OCI-LY1 (cell line): ENCODE data around the gene FRMD1.

ENCODE experiments used
- H2AFZ ChIP-seq: fragments of 200-600 bp; sonication (generic), shearing (Covaris generic); 2 replicates; pipeline ENCODE4 v1.6.0; 2014; ENCODE audit warnings: antibody characterized with exemption, mild to moderate bottlenecking, low read length
- H3F3A ChIP-seq: fragments of 200-600 bp; sonication (generic), shearing (Covaris generic); 2 replicates; pipeline ENCODE4 v1.6.0; 2014; ENCODE audit warnings: mild to moderate bottlenecking, antibody characterized with exemption, low read length, moderate library complexity; ENCODE audit not compliant: insufficient read depth
- H3K27ac ChIP-seq: fragments of 200-600 bp; sonication (generic); 2 replicates; pipeline ENCODE4 v1.5.1; 2014; ENCODE audit warnings: low read length, mixed run types, mild to moderate bottlenecking, low read depth; ENCODE audit not compliant: poor library complexity, severe bottlenecking
- H3K27me3 ChIP-seq: fragments of 200-600 bp; sonication (generic); 2 replicates; pipeline ENCODE4 v1.6.0; 2014; ENCODE audit warnings: antibody characterized with exemption, mild to moderate bottlenecking, low read length, moderate library complexity; ENCODE audit not compliant: insufficient read depth
- H3K36me3 ChIP-seq: fragments of 200-600 bp; sonication (generic); 2 replicates; pipeline ENCODE4 v1.6.1; 2014; ENCODE audit warnings: mild to moderate bottlenecking, antibody characterized with exemption, low read length, moderate library complexity, mixed read lengths; ENCODE audit not compliant: insufficient read depth
- H3K4me1 ChIP-seq: fragments of 200-600 bp; sonication (generic); 2 replicates; pipeline ENCODE4 v1.5.1; 2014; ENCODE audit warnings: mild to moderate bottlenecking, low read length, moderate library complexity; ENCODE audit not compliant: insufficient read depth, severe bottlenecking
- H3K4me2 ChIP-seq: fragments of 200-600 bp; sonication (generic), shearing (Covaris generic); 2 replicates; pipeline ENCODE4 v1.6.1; 2014; ENCODE audit warnings: low read length
- H3K4me3 ChIP-seq: fragments of 200-600 bp; sonication (generic); 2 replicates; pipeline ENCODE4 v1.5.1; 2014; ENCODE audit warnings: low read length, low read depth, mild to moderate bottlenecking, mixed read lengths; ENCODE audit not compliant: poor library complexity, severe bottlenecking
- H3K79me2 ChIP-seq: fragments of 200-600 bp; shearing (Covaris generic); 2 replicates; pipeline ENCODE4 v1.6.1; 2016; ENCODE audit warnings: mixed run types, low read length, mixed read lengths; ENCODE audit not compliant: insufficient read depth
- H3K9ac ChIP-seq: fragments of 200-600 bp; sonication (generic), shearing (Covaris generic); 2 replicates; pipeline ENCODE4 v1.6.1; 2014; ENCODE audit warnings: mild to moderate bottlenecking, low read length, mixed read lengths
- H3K9me2 ChIP-seq: fragments of 200-600 bp; sonication (generic), shearing (Covaris generic); 2 replicates; pipeline ENCODE4 v1.6.1; 2014; ENCODE audit warnings: low read depth, mild to moderate bottlenecking, low read length, mixed read lengths
- H3K9me3 ChIP-seq: fragments of 200-600 bp; shearing (Covaris generic); 2 replicates; pipeline ENCODE4 v1.6.1; 2014; ENCODE audit warnings: low read length, mixed read lengths
- H4K20me1 ChIP-seq: fragments of 200-600 bp; sonication (generic), shearing (Covaris generic); 2 replicates; pipeline ENCODE4 v1.6.0; 2016; ENCODE audit warnings: mild to moderate bottlenecking, low read length; ENCODE audit not compliant: insufficient read depth
- CTCF ChIP-seq: fragments of 200-600 bp; sonication (generic), shearing (Covaris generic); IDR thresholded peaks from 2 replicates; pipeline ENCODE4 v1.5.1; 2017; ENCODE audit warnings: mild to moderate bottlenecking, antibody characterized with exemption, low read length, moderate library complexity, mixed read lengths
- EZH2 ChIP-seq: fragments of 200-600 bp; sonication (generic), shearing (Covaris generic); IDR thresholded peaks from 2 replicates; pipeline ENCODE4 v1.8.0; 2017; ENCODE audit warnings: borderline replicate concordance, mixed run types, mild to moderate bottlenecking, antibody characterized with exemption, low read length, moderate library complexity, mixed read lengths

FRMD1 gene

GRCh38 chr6:168092541-168092940 lies 13.5 kb upstream of the FRMD1 start:
- no peaks in the 10 kb centered on the region for H3K9me3 ChIP-seq
- no peak overlapping the region for H3K9ac ChIP-seq
- TF ChIP-seq EZH2 (no peak), CTCF (no peak)
- H3K27me3 ChIP-seq: peaks cover 8% of the 10 kb centered on the region; the same call in 1 of the 2 replicates
- H3K27ac ChIP-seq: no peak overlapping the region
- no peak overlapping the region for H2AFZ ChIP-seq
- no peak overlapping the region for H3K4me2 ChIP-seq
- H3K4me3 ChIP-seq: no peak overlapping the region
- no peaks in the 10 kb centered on the region for H4K20me1 ChIP-seq
- H3F3A ChIP-seq: no peaks in the 10 kb centered on the region
- no peaks in the 10 kb centered on the region for H3K9me2 ChIP-seq
- no peaks in the 10 kb centered on the region for H3K4me1 ChIP-seq
- H3K36me3 ChIP-seq: no peaks in the 10 kb centered on the region
- H3K79me2 ChIP-seq: no peaks in the 10 kb centered on the region

GRCh38 chr6:168091381-168092264 lies 12.6 kb upstream of the FRMD1 start:
- Histone ChIP-seq H3K4me1 (no peaks in the 10 kb centered on the region), H3K9me3 (no peaks in the 10 kb centered on the region), H3K27me3 (peaks cover 8% of the 10 kb centered on the region; the same call in 1 of the 2 replicates), H3K9ac (no peak overlapping the region), H3K79me2 (no peaks in the 10 kb centered on the region), H2AFZ (no peak overlapping the region), H3K9me2 (no peaks in the 10 kb centered on the region), H3K36me3 (no peaks in the 10 kb centered on the region), H3K4me3 (no peak overlapping the region), H3F3A (no peaks in the 10 kb centered on the region), H3K4me2 (no peak overlapping the region), H3K27ac (no peak overlapping the region), H4K20me1 (no peaks in the 10 kb centered on the region)
- TF ChIP-seq CTCF (no peak), EZH2 (no peak)

GRCh38 chr6:168090706-168091105 lies 11.7 kb upstream of the FRMD1 start:
- Histone ChIP-seq H3K79me2 (no peaks in the 10 kb centered on the region), H3K4me3 (no peak overlapping the region), H3K27ac (no peak overlapping the region), H3K9me3 (no peaks in the 10 kb centered on the region), H3K9ac (no peak overlapping the region), H3K27me3 (peaks cover 8% of the 10 kb centered on the region; the same call in 1 of the 2 replicates), H2AFZ (no peak overlapping the region), H3F3A (no peaks in the 10 kb centered on the region), H3K4me2 (no peak overlapping the region), H3K4me1 (no peaks in the 10 kb centered on the region), H3K9me2 (no peaks in the 10 kb centered on the region), H4K20me1 (no peaks in the 10 kb centered on the region), H3K36me3 (no peaks in the 10 kb centered on the region)
- TF ChIP-seq CTCF: no peak
- no peak for TF ChIP-seq EZH2
